ENCODE data around the gene CPNE4. TPM values are rescaled to one million over a fixed set of nuclear protein-coding genes. Genes with fewer than 3 reads are reported as not detected.
A peak's percentile ranks its signal among the peaks of the same experiment; 100 is the strongest.

The CPNE4 gene
- total RNA-seq, 2 donors from 2014 or later: not detected

DNA sequence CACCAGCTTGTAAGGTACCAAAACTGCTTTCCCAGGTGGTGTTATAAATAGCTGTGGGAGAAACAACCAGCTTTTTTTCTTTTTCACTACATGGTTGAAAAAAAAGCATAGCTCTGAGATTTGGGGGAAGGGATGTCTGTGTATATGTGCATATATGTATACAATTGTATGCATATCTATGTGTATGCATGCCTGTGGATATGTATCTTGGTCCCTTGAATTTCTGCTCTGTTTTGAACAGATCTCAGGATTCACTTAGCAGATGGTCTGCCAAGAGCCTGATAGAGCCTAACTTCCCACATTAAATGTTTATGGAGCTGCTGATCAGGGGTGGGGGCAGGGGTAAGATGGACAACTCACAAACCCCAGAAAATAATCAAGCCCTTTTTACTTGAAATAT lies 39.0 kb upstream of the CPNE4 start:
- TF ChIP-seq POLR2A (IDR thresholded peaks at IDR 0.05): no peak
- TF ChIP-seq, protein P1, sequence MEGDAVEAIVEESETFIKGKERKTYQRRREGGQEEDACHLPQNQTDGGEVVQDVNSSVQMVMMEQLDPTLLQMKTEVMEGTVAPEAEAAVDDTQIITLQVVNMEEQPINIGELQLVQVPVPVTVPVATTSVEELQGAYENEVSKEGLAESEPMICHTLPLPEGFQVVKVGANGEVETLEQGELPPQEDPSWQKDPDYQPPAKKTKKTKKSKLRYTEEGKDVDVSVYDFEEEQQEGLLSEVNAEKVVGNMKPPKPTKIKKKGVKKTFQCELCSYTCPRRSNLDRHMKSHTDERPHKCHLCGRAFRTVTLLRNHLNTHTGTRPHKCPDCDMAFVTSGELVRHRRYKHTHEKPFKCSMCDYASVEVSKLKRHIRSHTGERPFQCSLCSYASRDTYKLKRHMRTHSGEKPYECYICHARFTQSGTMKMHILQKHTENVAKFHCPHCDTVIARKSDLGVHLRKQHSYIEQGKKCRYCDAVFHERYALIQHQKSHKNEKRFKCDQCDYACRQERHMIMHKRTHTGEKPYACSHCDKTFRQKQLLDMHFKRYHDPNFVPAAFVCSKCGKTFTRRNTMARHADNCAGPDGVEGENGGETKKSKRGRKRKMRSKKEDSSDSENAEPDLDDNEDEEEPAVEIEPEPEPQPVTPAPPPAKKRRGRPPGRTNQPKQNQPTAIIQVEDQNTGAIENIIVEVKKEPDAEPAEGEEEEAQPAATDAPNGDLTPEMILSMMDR (IDR thresholded peaks at IDR 0.05): no peak
- Histone ChIP-seq H3K27ac (no peak overlapping the region), H3K4me3 (no peak overlapping the region), H3K27me3 (no peaks in the 10 kb centered on the region), H3K4me1 (no peaks in the 10 kb centered on the region), H3K36me3 (replicated peaks in 1 of 2; ENCODE audit: insufficient read depth in 1 of 2, low read depth in 2 of 2) (no peaks in the 10 kb centered on the region), H3K9me3 (no peaks in the 10 kb centered on the region)
- DNase-seq (no peak), ATAC-seq (no peak)
- intact Hi-C loops (cut with DNase I): no loop called here

DNA sequence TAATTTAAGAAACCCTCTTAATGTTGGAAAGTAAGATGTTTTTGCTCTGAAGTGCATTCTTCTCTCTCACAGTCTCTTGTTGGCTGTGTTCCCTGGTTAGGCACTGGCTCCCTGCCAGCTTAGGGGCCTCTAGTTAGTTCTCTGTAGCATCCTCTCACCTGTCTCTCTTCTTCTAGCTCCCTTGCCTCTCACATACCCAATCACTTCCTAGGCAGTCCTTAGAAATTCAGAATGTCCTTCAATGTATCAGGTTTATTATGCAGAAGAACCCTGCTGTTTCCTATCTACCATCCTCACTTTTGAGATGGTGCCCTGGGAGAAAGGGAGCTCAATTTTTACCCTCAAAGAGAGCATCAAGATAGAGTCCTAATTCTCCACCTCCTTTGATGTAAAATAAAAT lies 36.2 kb upstream of the CPNE4 start:
- no peaks in the 10 kb centered on the region for H3K36me3 ChIP-seq (replicated peaks in 1 of 2; ENCODE audit: insufficient read depth in 1 of 2, low read depth in 2 of 2)
- H3K9me3 ChIP-seq: no peaks in the 10 kb centered on the region
- no peak for TF ChIP-seq POLR2A (IDR thresholded peaks at IDR 0.05)
- TF ChIP-seq, protein P1 (IDR thresholded peaks at IDR 0.05): no peak
- peak in 2 of 4 donors; percentile 10 to 16 for DNase-seq
- H3K27me3 ChIP-seq: no peaks in the 10 kb centered on the region
- intact Hi-C loops (cut with DNase I): no loop called here
- ATAC-seq: no peak
- H3K27ac ChIP-seq: no peak overlapping the region
- H3K4me1 ChIP-seq: no peaks in the 10 kb centered on the region
- H3K4me3 ChIP-seq: no peak overlapping the region

GRCh38 chr3:132064114-132064513 lies 29.3 kb upstream of the CPNE4 start:
- no peaks in the 10 kb centered on the region for H3K27me3 ChIP-seq
- no peak overlapping the region for H3K4me3 ChIP-seq
- TF ChIP-seq POLR2A (IDR thresholded peaks at IDR 0.05): no peak
- TF ChIP-seq, protein P1 (IDR thresholded peaks at IDR 0.05): no peak
- H3K36me3 ChIP-seq (replicated peaks in 1 of 2; ENCODE audit: insufficient read depth in 1 of 2, low read depth in 2 of 2): no peaks in the 10 kb centered on the region
- H3K9me3 ChIP-seq: no peaks in the 10 kb centered on the region
- no peak for ATAC-seq
- intact Hi-C loops (cut with DNase I): no loop called here
- no peak overlapping the region for H3K27ac ChIP-seq
- WGBS, 2 donors: 6 to 11% methylated on average over 3 to 4 of the region's 4 CpGs
- no peaks in the 10 kb centered on the region for H3K4me1 ChIP-seq
- no peak for DNase-seq

- no peaks in the 10 kb centered on the region for H3K4me1 ChIP-seq
- ATAC-seq: no peak
- intact Hi-C loops (cut with DNase I): no loop called here
Observed at GRCh38 chr3:132062535-132062934, 27.7 kb upstream of the CPNE4 start.

DNA sequence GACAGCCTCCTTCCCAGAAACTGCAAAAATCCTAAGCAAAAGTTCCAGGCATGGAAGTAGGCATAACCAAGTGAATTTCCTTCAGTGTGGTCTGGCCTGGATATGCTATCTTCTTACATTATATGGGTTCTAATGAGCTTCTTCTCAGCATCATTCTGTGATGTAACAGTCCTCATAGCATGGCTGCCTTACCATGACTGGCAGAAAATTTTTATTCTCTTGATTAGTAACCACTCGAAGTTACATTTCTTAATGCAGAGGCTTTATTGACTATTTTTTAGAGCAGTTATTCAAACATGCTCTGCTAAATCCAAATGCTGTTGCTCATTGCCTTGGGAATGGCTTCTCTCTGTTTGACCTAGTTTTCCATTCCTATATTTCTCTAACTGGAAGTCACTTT lies 21.1 kb upstream of the CPNE4 start:
- TF ChIP-seq POLR2A (IDR thresholded peaks at IDR 0.05): no peak
- TF ChIP-seq, protein P1 (IDR thresholded peaks at IDR 0.05): no peak
- 60 to 86% methylated on average over 1 of the region's 1 CpG for WGBS, 2 donors

More at GRCh38 chr3:132062535-132062934, 27.7 kb upstream of the CPNE4 start:
- H3K27ac ChIP-seq: no peak overlapping the region
- WGBS, 2 donors: 51 to 61% methylated on average over 4 of the region's 4 CpGs
- no peaks in the 10 kb centered on the region for H3K27me3 ChIP-seq
- DNase-seq: no peak
- no peaks in the 10 kb centered on the region for H3K9me3 ChIP-seq
- H3K4me3 ChIP-seq: no peak overlapping the region
- TF ChIP-seq, protein P1 (IDR thresholded peaks at IDR 0.05): no peak
- TF ChIP-seq POLR2A (IDR thresholded peaks at IDR 0.05): no peak
- no peaks in the 10 kb centered on the region for H3K36me3 ChIP-seq (replicated peaks in 1 of 2; ENCODE audit: insufficient read depth in 1 of 2, low read depth in 2 of 2)

More for the DNA sequence above, 21.1 kb upstream of the CPNE4 start:
- DNase-seq (no peak), ATAC-seq (no peak)
- intact Hi-C loops (cut with DNase I): no loop called here
- Histone ChIP-seq H3K4me3 (no peak overlapping the region), H3K27ac (no peak overlapping the region), H3K36me3 (replicated peaks in 1 of 2; ENCODE audit: insufficient read depth in 1 of 2, low read depth in 2 of 2) (no peaks in the 10 kb centered on the region), H3K9me3 (no peaks in the 10 kb centered on the region), H3K4me1 (no peaks in the 10 kb centered on the region), H3K27me3 (no peaks in the 10 kb centered on the region)

Data from body of pancreas (tissue), 4 donors.